Dedifferentiated amniotic fluid mesenchymal stem cell (primary cell): ENCODE data around the gene LPO.

Experiments used
- DNase-seq: peaks from one replicate; pipeline ENCODE4 v3.0.0-alpha.2; 2016; ENCODE audit errors: extremely low spot score

The LPO gene

DNA sequence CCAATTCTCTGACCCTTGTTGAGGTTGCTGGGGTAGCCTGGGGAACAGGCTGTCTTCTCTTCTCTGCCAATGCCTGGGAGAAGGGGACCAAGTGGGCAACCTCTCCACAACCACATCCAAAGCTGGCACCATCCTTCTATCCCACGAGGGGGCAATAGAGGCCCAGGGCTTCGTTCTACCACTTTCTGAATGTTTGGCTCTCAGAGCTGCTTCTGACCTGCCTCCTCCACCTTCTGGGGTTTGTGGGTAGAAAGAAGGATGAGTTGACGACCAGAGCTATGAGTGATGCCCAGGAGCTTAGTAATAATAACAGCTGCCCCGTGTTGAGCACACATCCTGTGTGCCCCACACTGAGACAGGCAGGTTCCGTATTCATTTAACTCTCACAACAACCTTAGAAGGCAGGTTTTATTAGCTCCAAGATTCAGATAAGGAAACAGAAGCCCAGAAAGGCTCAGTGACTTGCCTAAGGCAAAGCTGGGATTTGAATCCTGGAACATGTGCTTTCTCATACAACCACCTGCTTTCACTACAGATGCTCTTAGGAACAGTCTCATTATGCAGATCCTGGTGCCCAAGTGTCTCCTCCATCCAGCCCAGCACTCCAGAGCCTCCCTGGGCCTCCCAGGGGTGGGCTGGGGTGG lies 79.2 kb downstream of the LPO start:
- no peak for DNase-seq

DNA sequence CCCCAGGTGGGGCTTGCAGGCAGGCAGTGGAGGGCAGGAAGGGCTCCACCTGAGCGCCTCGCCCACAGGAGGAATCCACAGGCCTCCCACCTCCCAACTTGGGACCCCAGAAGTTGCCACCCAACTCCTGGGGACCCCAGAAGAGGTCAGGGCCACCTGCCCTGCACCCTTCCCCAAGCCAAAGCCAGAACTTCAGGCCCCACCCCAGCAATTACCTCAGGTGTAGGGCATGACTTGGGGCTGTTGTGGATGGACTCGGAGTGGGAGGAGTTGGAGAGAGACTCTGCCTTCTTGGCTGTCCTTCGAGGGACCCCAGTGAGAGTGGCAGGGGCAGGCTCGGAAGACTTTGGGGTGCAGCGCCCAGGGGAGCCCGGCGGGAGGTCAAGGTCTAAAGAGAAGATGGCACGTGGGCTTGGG lies 79.7 kb downstream of the LPO start:
- DNase-seq, result no peak
